Endothelial cell (in vitro differentiated cells): ENCODE measurements around the gene CARM1. TPM values are rescaled to one million over a fixed set of nuclear protein-coding genes. Genes with fewer than 3 reads are reported as not detected.

Experiments used
- DNase-seq: peaks from one replicate; pipeline ENCODE4 v3.0.0; 2021; ENCODE audit warnings: low spot score
- H3K27ac Mint-ChIP-seq: one replicate; pipeline ENCODE4 v1.8.0; 2021; ENCODE audit warnings: mixed read lengths, inconsistent platforms; ENCODE audit not compliant: unreplicated experiment
- H3K27me3 Mint-ChIP-seq: one replicate; pipeline ENCODE4 v1.8.0; 2021; ENCODE audit warnings: mild to moderate bottlenecking, moderate library complexity, mixed read lengths, inconsistent platforms; ENCODE audit not compliant: unreplicated experiment
- H3K36me3 Mint-ChIP-seq: one replicate; pipeline ENCODE4 v1.8.0; 2021; ENCODE audit warnings: mild to moderate bottlenecking, low read depth, mixed read lengths, inconsistent platforms; ENCODE audit not compliant: unreplicated experiment
- H3K4me1 Mint-ChIP-seq: one replicate; pipeline ENCODE4 v1.8.0; 2021; ENCODE audit warnings: mild to moderate bottlenecking, mixed read lengths, inconsistent platforms; ENCODE audit not compliant: unreplicated experiment
- H3K4me3 Mint-ChIP-seq: one replicate; pipeline ENCODE4 v1.8.0; 2021; ENCODE audit warnings: mild to moderate bottlenecking, mixed read lengths, inconsistent platforms; ENCODE audit not compliant: unreplicated experiment
- H3K9me3 Mint-ChIP-seq: one replicate; pipeline ENCODE4 v1.8.0; 2021; ENCODE audit warnings: mixed read lengths, inconsistent platforms; ENCODE audit not compliant: unreplicated experiment
- CTCF ChIP-seq: fragments of 200-600 bp; sonication (generic); IDR thresholded peaks from one replicate; pipeline ENCODE4 v1.5.0; 2021; ENCODE audit warnings: antibody characterized with exemption; ENCODE audit not compliant: unreplicated experiment
- total RNA-seq: library from RNA; stranded (reverse); fragmentation: NEBNext Ultra II Directional; extraction: Animal tissue kit (Norgen Biotek cat#: 25700); gene quantifications from one replicate; pipeline ENCODE4 v1.2.1, GENCODE V29; 2021; ENCODE audit not compliant: unreplicated experiment

Gene CARM1
- total RNA-seq, 1 donor from 2014 or later = 63.2 TPM

GRCh38 chr19:10889880-10890279 is 18.5 kb downstream of the CARM1 start:
- Mint-ChIP-seq H3K9me3 (no peaks in the 10 kb centered on the region), H3K27me3 (peaks cover 7% of the 10 kb centered on the region), H3K36me3 (no peaks in the 10 kb centered on the region), H3K4me1 (peaks cover 13% of the 10 kb centered on the region), H3K27ac (no peak overlapping the region), H3K4me3 (no peak overlapping the region)
- no peak for DNase-seq
- no peak for TF ChIP-seq CTCF

GRCh38 chr19:10891405-10892086 is 20.2 kb downstream of the CARM1 start:
- no peak overlapping the region for H3K4me3 Mint-ChIP-seq
- no peak for TF ChIP-seq CTCF
- DNase-seq = no peak
- H3K27ac Mint-ChIP-seq = no peak overlapping the region
- H3K9me3 Mint-ChIP-seq = no peaks in the 10 kb centered on the region
- peaks cover 9% of the 10 kb centered on the region for H3K4me1 Mint-ChIP-seq
- H3K36me3 Mint-ChIP-seq = no peaks in the 10 kb centered on the region
- H3K27me3 Mint-ChIP-seq = peaks cover 8% of the 10 kb centered on the region

- Mint-ChIP-seq H3K27ac (no peak overlapping the region), H3K4me1 (peaks cover 6% of the 10 kb centered on the region), H3K27me3 (peaks cover 9% of the 10 kb centered on the region), H3K4me3 (no peak overlapping the region), H3K36me3 (no peaks in the 10 kb centered on the region), H3K9me3 (no peaks in the 10 kb centered on the region)
- no peak for DNase-seq
- no peak for TF ChIP-seq CTCF
Observed at GRCh38 chr19:10892256-10892655, 20.9 kb downstream of the CARM1 start.

GRCh38 chr19:10894911-10895213 is 23.5 kb downstream of the CARM1 start:
- Mint-ChIP-seq H3K9me3 (no peaks in the 10 kb centered on the region), H3K27ac (no peak overlapping the region)

GRCh38 chr19:10895363-10895762 is 24.0 kb downstream of the CARM1 start:
- no peak for DNase-seq
- Mint-ChIP-seq H3K36me3 (no peaks in the 10 kb centered on the region), H3K4me3 (no peak overlapping the region), H3K4me1 (no peaks in the 10 kb centered on the region), H3K27me3 (peaks cover 7% of the 10 kb centered on the region), H3K9me3 (no peaks in the 10 kb centered on the region), H3K27ac (no peak overlapping the region)
- no peak for TF ChIP-seq CTCF

More at GRCh38 chr19:10894911-10895213, 23.5 kb downstream of the CARM1 start:
- peaks cover 7% of the 10 kb centered on the region for H3K27me3 Mint-ChIP-seq
- no peak for TF ChIP-seq CTCF
- H3K36me3 Mint-ChIP-seq = no peaks in the 10 kb centered on the region
- H3K4me1 Mint-ChIP-seq = no peaks in the 10 kb centered on the region
- no peak overlapping the region for H3K4me3 Mint-ChIP-seq
- no peak for DNase-seq
